ENCODE results near the gene LPCAT4.
"Not testable (repeated sequence)": the region's sequence is repeated elsewhere in the genome, so short reads cannot be mapped to it uniquely, and the experiment has no call there.

DNA sequence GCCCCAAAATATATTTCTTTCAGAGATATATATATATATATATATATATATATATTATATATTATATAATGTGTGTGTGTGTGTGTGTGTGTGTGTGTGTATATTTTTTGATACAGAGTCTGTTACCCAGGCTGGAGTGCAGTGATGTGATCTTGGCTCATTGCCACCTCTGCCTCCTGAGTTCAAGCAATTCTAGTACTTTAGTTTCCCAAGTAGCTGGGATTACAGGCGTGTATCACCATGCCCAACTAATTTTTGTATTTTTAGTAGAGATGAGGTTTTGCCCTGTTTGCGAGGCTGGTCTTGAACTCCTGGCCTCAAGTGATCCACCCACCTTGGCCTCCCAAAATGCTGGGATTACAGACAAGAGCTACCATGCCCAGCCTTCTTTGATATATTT lies 8.5 kb upstream of the LPCAT4 start:
- TF ChIP-seq, protein P1, sequence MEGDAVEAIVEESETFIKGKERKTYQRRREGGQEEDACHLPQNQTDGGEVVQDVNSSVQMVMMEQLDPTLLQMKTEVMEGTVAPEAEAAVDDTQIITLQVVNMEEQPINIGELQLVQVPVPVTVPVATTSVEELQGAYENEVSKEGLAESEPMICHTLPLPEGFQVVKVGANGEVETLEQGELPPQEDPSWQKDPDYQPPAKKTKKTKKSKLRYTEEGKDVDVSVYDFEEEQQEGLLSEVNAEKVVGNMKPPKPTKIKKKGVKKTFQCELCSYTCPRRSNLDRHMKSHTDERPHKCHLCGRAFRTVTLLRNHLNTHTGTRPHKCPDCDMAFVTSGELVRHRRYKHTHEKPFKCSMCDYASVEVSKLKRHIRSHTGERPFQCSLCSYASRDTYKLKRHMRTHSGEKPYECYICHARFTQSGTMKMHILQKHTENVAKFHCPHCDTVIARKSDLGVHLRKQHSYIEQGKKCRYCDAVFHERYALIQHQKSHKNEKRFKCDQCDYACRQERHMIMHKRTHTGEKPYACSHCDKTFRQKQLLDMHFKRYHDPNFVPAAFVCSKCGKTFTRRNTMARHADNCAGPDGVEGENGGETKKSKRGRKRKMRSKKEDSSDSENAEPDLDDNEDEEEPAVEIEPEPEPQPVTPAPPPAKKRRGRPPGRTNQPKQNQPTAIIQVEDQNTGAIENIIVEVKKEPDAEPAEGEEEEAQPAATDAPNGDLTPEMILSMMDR (IDR thresholded peaks at IDR 0.05; ENCODE audit: low read depth, low read length, missing input control), result not testable (repeated sequence)
- not testable (repeated sequence) for TF ChIP-seq REST, HNF4G, YY1, FOXA2 (IDR thresholded peaks at IDR 0.05)
